ENCODE measurements around the gene PIP5K1A.

PIP5K1A gene

DNA sequence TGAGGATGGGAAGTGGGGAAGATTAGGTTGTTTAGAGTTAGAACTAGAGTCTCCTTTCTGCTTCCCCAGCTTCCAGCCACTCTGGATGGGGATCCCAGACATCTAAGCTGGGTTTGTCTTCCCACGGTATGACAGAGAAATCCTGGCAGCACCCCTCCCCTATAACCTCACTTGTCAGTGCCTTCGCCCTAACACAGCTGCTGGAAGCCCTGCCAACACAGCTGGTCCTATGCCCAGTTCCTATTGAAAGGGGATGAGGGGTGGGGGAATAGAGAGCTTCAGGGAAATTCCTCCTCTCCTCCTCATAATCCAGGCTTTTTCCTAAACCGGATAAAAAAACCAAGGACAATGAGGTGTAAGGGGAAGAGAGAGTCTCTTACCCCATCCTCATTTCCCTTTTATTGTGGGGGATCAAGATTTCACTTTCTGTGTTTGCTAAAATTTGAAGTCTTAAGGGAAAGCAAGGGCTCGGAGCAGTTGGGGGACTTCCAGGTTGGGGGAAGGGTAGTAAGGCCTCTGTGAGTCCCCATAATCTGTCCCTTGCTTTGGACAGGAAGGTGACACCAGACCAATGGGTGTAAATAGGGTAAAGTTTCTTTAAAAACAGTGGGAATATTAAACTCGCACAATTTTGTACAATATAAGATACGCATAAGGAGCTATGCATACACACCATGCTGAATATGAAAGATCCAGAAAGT is 23.2 kb upstream of the PIP5K1A start:
- no peak for TF ChIP-seq FOXM1 (IDR thresholded peaks at IDR 0.05; ENCODE audit: borderline replicate concordance, low read depth)
- TF ChIP-seq TCF12 (IDR thresholded peaks at IDR 0.05; ENCODE audit: low read depth) = no peak
- TF ChIP-seq EP300 (IDR thresholded peaks at IDR 0.05; ENCODE audit: borderline replicate concordance) = no peak
- no peak for TF ChIP-seq RAD21 (IDR thresholded peaks at IDR 0.05; ENCODE audit: low read depth)
- no peak for TF ChIP-seq NFIC (IDR thresholded peaks at IDR 0.05)

DNA sequence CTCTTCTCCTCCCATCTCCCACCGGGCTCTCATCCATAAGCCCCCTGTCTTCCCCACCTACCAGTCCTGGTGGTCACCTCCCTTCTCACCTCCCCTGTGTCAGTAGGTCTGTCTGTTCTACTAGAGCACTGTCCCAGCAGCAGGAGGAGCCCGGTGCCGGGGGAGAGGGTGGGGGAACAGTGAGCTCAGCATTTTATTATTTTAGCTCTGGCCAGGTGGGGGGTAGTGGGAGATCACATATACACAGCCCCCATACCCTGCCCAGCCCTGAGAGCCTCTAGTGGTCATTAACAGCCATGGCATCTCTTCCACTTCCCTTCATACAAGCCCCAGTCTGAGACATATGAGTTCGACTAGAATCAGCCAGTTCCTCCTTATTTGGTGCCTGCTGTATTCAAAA is 22.5 kb upstream of the PIP5K1A start, which contains the start of gene TMOD4:
Gene TMOD4, minus strand, starts transcription at position 119 of the 400 bp plus-strand sequence. CDS start 1,106 bp downstream, outside the sequence.
- TF ChIP-seq, protein P1, sequence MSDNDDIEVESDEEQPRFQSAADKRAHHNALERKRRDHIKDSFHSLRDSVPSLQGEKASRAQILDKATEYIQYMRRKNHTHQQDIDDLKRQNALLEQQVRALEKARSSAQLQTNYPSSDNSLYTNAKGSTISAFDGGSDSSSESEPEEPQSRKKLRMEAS (IDR thresholded peaks at IDR 0.05) = no peak
- no peak for TF ChIP-seq CREB1 (IDR thresholded peaks at IDR 0.05; ENCODE audit: low read depth)
- TF ChIP-seq CEBPB (IDR thresholded peaks at IDR 0.05) = no peak
- no peak for TF ChIP-seq TEAD4 (IDR thresholded peaks at IDR 0.05)
- no peak for TF ChIP-seq YY1 (IDR thresholded peaks at IDR 0.05; ENCODE audit: low read depth)
- TF ChIP-seq TCF12 (IDR thresholded peaks at IDR 0.05; ENCODE audit: low read depth) = no peak
- TF ChIP-seq EP300 (IDR thresholded peaks at IDR 0.05; ENCODE audit: borderline replicate concordance) = no peak
- no peak for TF ChIP-seq FOXM1 (IDR thresholded peaks at IDR 0.05; ENCODE audit: borderline replicate concordance, low read depth)
- TF ChIP-seq, protein P2, sequence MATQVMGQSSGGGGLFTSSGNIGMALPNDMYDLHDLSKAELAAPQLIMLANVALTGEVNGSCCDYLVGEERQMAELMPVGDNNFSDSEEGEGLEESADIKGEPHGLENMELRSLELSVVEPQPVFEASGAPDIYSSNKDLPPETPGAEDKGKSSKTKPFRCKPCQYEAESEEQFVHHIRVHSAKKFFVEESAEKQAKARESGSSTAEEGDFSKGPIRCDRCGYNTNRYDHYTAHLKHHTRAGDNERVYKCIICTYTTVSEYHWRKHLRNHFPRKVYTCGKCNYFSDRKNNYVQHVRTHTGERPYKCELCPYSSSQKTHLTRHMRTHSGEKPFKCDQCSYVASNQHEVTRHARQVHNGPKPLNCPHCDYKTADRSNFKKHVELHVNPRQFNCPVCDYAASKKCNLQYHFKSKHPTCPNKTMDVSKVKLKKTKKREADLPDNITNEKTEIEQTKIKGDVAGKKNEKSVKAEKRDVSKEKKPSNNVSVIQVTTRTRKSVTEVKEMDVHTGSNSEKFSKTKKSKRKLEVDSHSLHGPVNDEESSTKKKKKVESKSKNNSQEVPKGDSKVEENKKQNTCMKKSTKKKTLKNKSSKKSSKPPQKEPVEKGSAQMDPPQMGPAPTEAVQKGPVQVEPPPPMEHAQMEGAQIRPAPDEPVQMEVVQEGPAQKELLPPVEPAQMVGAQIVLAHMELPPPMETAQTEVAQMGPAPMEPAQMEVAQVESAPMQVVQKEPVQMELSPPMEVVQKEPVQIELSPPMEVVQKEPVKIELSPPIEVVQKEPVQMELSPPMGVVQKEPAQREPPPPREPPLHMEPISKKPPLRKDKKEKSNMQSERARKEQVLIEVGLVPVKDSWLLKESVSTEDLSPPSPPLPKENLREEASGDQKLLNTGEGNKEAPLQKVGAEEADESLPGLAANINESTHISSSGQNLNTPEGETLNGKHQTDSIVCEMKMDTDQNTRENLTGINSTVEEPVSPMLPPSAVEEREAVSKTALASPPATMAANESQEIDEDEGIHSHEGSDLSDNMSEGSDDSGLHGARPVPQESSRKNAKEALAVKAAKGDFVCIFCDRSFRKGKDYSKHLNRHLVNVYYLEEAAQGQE (IDR thresholded peaks at IDR 0.05; ENCODE audit: low read depth) = no peak
- TF ChIP-seq NFIC (IDR thresholded peaks at IDR 0.05) = no peak
- TF ChIP-seq EGR1 (IDR thresholded peaks at IDR 0.05) = no peak
- no peak for TF ChIP-seq RAD21 (IDR thresholded peaks at IDR 0.05; ENCODE audit: low read depth)
- no peak for TF ChIP-seq ZBTB7A (IDR thresholded peaks at IDR 0.05; ENCODE audit: low read depth)
- TF ChIP-seq, protein P3, sequence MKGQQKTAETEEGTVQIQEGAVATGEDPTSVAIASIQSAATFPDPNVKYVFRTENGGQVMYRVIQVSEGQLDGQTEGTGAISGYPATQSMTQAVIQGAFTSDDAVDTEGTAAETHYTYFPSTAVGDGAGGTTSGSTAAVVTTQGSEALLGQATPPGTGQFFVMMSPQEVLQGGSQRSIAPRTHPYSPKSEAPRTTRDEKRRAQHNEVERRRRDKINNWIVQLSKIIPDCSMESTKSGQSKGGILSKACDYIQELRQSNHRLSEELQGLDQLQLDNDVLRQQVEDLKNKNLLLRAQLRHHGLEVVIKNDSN (IDR thresholded peaks at IDR 0.05) = no peak
- no peak for TF ChIP-seq TAF1 (IDR thresholded peaks at IDR 0.05; ENCODE audit: low read depth)

DNA sequence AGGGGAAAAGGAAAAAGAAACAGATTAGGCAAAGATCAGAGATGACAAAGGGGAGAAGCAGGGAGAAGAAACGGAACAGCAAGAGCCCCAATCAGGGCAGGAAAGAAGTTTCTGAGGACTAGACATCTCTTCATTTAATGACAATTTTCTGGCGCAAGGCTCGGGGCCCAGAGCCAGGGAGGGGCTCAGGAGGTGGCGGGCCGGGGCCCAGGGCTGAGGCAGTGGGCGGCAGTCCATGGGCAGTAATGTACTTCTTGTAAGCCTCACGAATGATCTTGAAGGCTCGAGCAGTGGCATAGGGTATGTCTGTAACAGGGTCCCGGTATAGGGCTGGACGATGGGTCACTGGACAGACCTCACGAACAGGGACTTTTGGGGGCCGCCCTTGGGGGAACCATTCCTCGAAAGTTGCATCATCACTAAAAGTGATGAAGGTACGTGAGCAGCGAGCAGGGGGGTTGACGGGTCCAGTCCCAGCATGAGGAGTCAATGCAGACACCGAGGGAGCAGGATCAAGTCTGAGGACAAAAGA is 21.8 kb upstream of the PIP5K1A start:
- TF ChIP-seq TCF12 (IDR thresholded peaks at IDR 0.05; ENCODE audit: low read depth) = no peak
- no peak for TF ChIP-seq RAD21 (IDR thresholded peaks at IDR 0.05; ENCODE audit: low read depth)
- TF ChIP-seq ZBTB7A (IDR thresholded peaks at IDR 0.05; ENCODE audit: low read depth) = no peak
- no peak for TF ChIP-seq FOXM1 (IDR thresholded peaks at IDR 0.05; ENCODE audit: borderline replicate concordance, low read depth)
- TF ChIP-seq, protein P2 (IDR thresholded peaks at IDR 0.05; ENCODE audit: low read depth) = no peak
- no peak for TF ChIP-seq EGR1 (IDR thresholded peaks at IDR 0.05)
- no peak for TF ChIP-seq EP300 (IDR thresholded peaks at IDR 0.05; ENCODE audit: borderline replicate concordance)
- TF ChIP-seq, protein P3 (IDR thresholded peaks at IDR 0.05) = no peak
- no peak for TF ChIP-seq CEBPB (IDR thresholded peaks at IDR 0.05)
- no peak for TF ChIP-seq CREB1 (IDR thresholded peaks at IDR 0.05; ENCODE audit: low read depth)
- no peak for TF ChIP-seq TEAD4 (IDR thresholded peaks at IDR 0.05)
- TF ChIP-seq TAF1 (IDR thresholded peaks at IDR 0.05; ENCODE audit: low read depth) = no peak
- no peak for TF ChIP-seq NFIC (IDR thresholded peaks at IDR 0.05)
- TF ChIP-seq YY1 (IDR thresholded peaks at IDR 0.05; ENCODE audit: low read depth) = no peak
- TF ChIP-seq, protein P1 (IDR thresholded peaks at IDR 0.05) = no peak

DNA sequence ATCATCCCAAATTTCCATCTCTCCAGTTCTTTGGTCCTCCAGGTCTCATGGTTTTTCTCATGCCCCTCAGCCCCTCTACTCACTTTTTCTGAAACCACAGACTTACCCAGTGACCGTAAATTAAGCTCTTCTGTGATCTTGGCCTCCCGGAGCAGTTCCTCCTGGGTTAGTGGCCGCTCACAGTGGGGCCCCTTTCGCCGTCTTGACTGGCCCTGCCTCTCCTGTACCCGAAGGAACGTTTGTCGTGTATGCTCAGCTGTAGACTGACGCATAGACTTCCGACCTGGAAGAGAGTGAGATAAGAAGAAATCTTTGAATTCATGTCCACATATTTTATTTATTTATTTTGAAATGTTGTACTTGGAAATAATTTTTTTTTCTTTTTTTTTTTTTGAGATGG is 14.1 kb upstream of the PIP5K1A start:
- no peak for TF ChIP-seq ZBTB7A (IDR thresholded peaks at IDR 0.05; ENCODE audit: low read depth)
- TF ChIP-seq NFIC (IDR thresholded peaks at IDR 0.05) = no peak
- no peak for TF ChIP-seq FOXM1 (IDR thresholded peaks at IDR 0.05; ENCODE audit: borderline replicate concordance, low read depth)
- no peak for TF ChIP-seq EGR1 (IDR thresholded peaks at IDR 0.05)
- no peak for TF ChIP-seq YY1 (IDR thresholded peaks at IDR 0.05; ENCODE audit: low read depth)
- TF ChIP-seq TCF12 (IDR thresholded peaks at IDR 0.05; ENCODE audit: low read depth) = no peak
- TF ChIP-seq RAD21 (IDR thresholded peaks at IDR 0.05; ENCODE audit: low read depth) = no peak
- TF ChIP-seq, protein P1 (IDR thresholded peaks at IDR 0.05) = no peak
- TF ChIP-seq EP300 (IDR thresholded peaks at IDR 0.05; ENCODE audit: borderline replicate concordance) = no peak
- TF ChIP-seq, protein P3 (IDR thresholded peaks at IDR 0.05) = no peak
- no peak for TF ChIP-seq TEAD4 (IDR thresholded peaks at IDR 0.05)
- no peak for TF ChIP-seq TAF1 (IDR thresholded peaks at IDR 0.05; ENCODE audit: low read depth)
- TF ChIP-seq CREB1 (IDR thresholded peaks at IDR 0.05; ENCODE audit: low read depth) = no peak
- TF ChIP-seq, protein P2 (IDR thresholded peaks at IDR 0.05; ENCODE audit: low read depth) = no peak
- no peak for TF ChIP-seq CEBPB (IDR thresholded peaks at IDR 0.05)
